HG02981 (cell line): Measurements from ENCODE around the gene BPIFA1.

ENCODE experiments used
- ATAC-seq: cut with Tn5 transposase; IDR thresholded peaks from one replicate; pipeline ENCODE4 v1.9.1; 2021; ENCODE audit warnings: mild to moderate bottlenecking, moderate library complexity; ENCODE audit not compliant: unreplicated experiment

The BPIFA1 gene

DNA sequence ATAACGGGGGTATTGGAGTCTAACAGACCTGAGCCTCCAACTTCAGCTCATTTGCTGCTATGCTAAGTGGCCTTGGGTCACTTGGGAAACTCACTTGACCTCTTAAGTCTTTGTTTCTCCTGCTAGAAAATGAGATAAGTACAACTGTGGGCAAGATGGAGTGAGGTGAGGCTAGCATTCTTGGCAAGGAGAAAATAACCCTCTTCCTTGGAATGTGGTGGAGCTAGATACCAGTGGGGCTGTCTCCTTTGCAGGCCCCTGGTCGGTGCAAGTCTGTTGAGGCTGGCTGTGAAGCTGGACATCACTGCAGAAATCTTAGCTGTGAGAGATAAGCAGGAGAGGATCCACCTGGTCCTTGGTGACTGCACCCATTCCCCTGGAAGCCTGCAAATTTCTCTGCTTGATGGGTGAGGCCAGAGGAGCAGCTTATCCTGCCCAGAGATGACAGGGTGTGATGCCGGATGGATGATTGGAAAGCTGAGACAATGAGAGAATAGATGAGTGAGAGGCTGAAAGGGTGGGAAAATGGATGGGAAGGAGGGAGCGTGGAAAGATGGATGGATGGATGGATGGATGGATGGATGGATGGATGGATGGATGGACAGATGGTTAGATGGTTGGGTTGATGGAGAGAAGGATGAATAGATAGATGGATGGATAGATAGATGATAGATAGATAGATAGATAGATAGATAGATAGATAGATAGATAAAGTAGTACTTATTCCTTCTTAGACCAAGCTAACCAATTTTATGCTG lies 4.4 kb downstream of the BPIFA1 start:
- no peak for ATAC-seq

DNA sequence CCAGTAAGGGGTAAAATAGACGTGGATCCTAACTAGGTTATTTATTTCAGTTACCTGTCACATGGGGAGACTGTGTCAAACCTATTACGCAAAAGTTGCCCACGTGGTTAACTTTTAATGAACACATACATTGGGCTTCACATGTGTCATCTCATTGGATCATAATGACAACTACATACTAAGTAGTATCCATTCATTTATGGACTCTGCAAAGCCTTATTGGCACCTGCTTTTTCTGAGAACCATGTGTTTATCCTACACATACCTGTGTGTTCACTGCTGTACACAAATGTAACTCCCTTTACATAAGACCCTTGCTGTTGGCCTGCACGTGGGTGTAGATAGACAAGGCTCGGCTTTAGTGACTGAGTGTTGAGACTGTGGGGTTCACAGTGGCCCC lies 5.1 kb downstream of the BPIFA1 start:
- ATAC-seq, result no peak

DNA sequence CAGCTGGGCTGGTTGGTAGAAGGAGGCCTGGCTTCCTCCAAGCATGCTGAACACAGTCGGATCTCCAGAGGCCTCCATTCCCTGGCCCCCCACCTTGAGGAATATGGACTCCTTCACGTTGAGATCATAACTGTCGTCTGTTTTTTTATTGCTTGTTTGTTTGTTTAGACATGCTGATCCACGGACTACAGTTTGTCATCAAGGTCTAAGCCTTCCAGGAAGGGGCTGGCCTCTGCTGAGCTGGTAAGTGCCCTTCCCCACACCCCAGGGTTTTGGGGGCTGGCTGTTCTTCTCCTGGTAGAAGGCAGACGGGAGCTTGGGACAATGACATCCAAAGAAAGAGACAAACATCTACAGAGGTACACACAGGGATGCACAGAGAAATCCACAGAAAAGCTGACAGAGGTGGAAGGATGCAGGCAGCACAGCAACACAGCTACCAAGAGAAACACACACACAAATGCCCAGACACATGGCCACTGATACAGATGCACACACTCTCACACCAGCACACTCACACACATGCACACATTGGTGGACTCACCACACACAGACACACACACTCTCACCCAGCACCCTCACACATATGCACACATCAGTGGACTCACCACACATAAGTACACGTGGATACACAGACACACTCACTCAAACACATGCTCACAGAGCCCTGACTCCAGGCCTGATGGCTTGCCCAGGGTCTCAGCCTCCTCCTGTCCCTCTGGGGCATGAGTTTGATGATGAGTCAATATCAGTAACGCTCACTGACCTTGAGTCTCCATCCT lies 6.7 kb downstream of the BPIFA1 start:
- ATAC-seq, result no peak

DNA sequence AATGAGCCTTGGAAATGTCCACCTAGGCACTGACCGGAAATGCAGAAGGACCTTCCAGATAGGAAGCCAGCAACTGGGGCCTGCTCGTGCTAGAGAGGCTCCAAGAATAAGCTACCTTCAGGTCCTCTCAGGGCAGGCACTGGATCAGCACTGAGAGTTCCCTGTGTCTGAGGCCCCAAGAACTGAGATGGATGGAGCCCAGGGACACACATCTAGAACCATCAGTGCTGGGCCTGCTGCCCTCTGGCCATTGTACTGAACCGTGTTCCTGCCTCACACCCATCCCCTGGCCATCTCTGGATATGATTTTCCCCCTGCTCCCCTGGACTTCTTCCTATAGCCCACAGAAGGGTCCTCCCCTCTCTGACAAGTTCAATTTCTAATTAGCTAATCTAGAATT lies 10.3 kb downstream of the BPIFA1 start:
- no peak for ATAC-seq

DNA sequence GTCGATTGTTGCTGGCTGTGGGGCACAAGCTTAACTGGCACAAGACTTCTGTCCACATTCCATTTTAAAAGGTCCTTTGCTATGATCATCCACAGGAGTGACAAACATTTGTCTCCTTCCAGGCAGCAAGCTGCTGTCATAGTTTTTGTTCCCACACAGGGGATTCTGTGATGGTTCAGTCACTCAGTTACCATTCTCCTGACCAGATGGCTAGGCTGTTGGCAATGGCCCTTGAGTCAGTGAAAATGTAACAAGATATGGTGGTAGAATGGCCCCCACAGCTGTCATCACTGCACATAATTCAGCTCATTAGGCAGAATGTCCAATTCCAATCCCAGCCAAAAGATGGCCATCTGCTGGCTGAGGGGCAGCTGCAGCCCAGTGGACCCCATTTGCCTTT lies 13.7 kb downstream of the BPIFA1 start:
- ATAC-seq, result no peak

DNA sequence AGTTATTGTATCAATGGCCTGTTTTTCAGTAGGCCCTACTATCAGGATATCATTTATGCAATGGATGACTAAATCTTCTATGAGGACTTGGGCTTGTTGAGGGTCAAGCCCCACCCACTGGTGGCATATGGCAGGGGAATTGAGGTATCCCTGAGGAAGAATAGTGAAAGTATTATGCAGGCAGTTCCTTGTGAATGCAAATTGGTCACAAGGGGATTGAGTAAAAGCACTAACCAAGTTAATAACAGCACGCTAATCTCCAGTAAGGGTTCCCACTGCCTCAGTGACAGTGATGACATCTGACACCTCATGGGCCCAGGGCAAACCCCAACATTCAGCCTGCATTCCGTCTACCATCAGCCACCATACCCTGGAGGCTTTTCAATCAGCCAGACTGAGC lies 14.9 kb downstream of the BPIFA1 start:
- no peak for ATAC-seq

DNA sequence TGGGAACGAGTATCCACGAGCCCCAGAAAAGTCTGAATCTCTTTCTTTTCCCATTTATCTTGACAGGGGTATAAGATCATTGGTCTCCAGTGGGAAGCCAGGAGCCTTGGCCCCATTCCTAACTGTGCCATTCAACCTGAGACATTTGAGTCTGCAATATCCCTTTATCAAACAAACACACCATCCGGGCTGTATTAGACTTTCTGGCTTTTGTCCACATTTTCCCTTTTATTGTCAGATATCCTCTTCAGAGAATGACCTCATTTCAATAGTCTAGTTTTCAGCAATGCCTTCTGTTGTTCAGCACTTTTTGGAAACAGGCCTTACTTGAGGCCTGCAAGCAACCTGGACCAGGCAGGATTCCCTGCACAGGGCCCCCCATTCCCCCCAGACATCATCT lies 15.7 kb downstream of the BPIFA1 start:
- no peak for ATAC-seq

DNA sequence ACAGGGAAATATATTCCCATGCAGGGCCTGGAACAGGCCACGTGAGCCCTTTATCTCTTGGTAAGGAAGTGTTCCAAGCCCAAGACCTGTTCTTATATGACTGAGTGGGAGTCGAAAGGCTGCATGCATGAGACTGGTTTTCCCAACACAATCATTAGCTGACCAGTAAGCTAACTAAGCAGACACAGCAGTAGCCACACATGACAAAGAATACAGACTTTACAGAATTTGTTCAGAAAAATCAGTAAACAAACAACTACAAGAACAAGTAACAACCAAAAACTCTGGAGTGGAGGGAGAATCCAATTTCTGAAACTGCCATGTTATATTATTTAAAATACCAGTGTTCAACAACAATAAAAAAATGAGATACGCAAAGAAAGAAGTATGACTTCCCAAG lies 16.7 kb downstream of the BPIFA1 start:
- no peak for ATAC-seq

DNA sequence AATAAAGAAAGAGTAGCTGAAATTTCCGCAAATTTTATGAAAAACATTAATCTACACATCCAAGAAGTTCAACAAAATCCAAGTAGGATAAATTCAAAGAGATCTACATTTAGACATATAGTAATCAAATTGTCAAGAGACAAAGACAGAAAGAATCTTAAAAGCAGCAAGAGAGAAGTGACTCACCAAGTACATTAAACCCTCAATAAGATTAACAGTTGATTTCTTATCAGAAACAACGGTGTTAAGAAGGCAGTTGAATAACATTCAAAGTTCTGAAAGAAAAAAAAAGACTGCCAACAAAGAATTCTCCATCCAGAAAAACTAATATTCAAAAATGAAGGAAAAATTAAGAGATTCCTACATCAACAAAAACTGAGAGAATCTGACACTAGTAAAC lies 19.2 kb downstream of the BPIFA1 start:
- no peak for ATAC-seq

DNA sequence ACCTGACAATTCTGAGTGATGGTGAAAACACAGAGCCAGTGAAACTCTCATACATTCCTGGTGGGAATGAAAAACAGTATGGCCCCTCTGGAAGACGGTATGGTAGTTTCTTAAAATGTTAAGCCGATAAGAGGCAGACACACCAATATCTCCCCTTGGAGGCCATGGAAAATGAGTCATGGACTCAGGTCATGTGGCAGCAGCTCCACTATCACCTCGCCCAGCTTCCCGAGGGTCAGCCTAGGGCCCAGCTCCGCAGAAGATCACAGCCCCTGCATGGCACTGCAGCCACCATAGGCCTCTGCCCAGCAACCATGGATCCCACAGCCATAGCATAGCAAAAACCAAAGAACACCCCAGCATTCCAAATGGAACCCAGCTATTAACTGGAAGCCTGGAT lies 21.4 kb downstream of the BPIFA1 start:
- no peak for ATAC-seq

DNA sequence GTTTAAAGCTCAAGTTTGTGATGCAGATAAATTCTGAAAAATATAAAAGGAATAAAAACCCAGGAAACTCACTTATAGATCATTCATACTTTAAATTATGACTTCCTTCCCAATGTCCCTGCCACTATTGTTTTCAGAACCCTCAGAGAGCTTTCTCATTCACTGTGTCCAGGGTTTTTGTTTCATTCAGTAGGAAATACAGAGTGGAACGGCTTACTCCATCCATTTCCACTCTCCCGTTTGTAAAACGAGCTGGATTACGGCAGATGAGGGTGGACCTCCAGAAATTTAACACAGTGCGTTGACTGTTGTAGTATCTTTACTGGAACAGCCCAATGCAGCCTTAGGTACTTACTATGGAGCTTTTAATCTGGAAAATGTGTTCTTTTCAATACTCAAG lies 23.6 kb downstream of the BPIFA1 start:
- no peak for ATAC-seq

DNA sequence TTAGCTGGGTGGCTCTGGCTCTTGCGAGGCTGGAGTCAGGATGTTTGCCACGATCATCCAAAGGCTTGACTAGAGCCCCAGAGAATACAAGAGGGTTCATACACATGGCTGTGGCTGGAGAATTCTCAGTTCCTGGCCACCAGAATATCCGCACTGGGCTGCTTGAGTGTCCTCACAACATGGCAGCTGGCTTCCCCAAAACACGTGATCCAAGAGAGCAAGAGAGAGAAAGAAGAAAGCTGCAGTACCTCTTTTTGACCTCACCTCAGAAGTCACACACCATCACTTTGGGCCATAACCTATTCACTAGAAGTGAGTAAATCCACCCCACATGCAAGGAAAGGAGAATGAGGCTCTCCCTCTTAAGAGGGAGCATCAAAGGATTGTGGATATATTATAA lies 25.7 kb downstream of the BPIFA1 start:
- no peak for ATAC-seq

DNA sequence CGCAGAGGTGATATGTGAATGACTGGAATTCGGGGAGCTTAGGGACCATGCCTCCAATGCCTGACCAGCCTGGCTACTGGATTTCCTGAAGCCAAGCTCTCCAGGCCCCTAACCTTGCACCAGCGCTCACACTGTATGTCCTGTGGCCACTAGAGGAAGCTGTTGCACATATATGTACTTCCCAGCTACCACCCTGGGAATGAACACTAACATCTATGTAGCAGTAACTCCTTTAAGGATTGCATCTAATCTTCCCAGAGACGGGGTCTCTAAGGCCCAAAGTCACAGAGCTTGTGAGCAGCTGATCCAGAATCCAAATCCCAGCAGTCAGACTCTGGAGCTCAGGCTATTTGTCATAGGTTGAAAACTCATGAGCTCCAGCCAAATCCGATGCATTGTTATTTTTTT lies 26.9 kb downstream of the BPIFA1 start:
- ATAC-seq, result no peak

DNA sequence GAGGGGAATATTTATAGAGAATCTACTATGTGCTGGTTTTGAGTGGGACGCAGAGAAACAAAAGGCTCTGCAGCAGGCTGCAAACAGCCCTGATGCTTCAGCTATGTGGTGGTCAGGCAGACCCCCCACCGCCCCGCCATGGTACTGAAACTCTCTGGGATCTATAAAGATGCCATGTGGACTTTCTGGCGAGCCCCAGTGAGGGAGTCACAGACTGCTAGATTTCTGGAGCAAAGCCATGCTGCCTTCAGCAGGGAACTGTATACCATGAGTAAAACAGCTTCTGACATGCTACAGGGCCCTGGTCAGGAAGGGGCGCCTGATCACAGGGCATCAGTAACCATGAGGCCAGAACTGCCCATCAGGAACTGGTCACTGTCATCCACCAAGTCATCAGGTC lies 28.0 kb downstream of the BPIFA1 start:
- ATAC-seq, result no peak

DNA sequence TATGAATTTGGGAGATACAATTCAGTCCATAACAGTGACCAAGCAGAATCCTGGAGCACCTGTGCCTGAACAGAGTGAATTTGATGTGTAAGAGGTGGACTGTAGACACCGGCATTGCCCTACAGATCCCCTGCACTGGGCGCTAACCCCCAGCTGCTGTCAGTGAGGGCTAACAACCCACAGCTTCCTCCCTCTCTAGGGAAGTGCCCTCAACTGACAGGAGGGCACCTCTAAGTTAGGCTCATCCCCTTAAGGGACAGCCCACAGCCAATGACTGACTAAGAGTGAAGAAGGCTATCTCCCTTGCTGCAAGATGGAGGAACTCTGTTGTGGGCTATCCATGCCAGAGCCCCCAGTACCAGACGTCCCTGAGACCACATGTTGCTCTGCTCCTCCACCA lies 31.9 kb downstream of the BPIFA1 start:
- ATAC-seq, result no peak

DNA sequence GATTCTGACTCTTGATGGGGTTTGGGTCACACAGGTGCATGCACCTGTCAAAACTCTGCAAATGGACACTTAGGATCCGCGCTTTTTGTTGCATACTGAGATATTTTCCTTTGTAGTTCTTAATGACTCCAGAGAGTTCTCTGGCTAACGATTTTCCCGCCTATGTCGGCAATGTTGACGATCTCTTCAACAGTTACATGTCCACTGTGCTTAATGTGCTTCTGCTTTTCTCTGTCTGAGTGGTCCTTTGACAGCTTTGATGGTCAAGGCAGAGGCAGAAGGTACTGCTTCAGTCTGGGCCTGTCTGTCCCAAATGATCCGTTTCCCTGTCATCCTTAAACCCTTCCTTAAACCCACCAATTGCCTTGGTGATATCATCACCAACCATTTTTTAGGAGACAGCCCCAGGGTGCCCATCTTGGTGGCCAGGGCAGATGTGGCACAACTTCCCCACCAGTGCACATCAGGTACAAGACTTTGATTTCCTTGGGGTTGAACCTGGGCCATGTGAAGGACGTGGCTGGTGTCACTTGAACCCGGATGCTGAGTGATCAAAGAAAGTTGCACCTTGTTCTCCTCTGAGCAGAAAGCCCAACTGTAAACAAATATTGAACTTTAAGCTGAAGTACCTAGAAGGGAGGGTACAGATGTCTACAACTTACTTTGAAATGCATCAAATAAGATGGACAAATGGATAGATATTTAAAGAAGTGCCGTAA lies 36.5 kb downstream of the BPIFA1 start:
- ATAC-seq, result no peak

DNA sequence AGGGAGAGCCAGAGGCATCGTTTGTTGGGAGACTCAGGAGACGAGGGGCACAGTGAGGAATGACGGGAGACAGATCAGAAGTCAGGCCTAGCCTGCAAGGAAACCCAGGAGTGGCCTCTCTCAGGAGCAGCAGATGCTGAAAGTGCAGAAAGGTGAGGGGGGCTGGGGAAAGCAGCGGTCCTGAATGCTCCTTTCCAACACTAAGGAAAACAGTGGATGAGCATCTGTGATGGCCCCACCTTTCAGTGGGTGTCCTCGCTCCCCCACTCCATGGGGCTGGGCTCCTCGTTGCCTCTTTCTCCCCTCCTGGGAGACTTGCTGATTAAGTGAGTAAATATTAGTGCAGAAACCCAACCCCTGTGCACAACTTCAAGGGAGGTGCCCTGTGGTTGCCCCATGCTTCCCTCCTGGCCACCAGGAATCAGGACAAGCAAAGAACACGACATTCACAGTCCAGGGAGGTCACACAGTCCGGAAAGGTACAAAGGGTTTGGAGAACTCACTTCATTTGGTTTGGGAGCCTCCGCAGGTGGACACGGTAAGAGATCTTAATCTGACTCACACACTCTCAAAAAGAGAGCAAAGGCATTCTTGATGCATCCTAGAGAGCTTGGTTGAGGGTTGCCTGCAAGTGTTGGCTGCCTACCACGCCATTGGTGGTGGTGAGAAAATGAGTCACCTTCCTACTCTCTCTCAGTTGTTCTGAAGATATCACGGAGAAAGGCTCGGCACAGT lies 37.5 kb downstream of the BPIFA1 start:
- no peak for ATAC-seq

DNA sequence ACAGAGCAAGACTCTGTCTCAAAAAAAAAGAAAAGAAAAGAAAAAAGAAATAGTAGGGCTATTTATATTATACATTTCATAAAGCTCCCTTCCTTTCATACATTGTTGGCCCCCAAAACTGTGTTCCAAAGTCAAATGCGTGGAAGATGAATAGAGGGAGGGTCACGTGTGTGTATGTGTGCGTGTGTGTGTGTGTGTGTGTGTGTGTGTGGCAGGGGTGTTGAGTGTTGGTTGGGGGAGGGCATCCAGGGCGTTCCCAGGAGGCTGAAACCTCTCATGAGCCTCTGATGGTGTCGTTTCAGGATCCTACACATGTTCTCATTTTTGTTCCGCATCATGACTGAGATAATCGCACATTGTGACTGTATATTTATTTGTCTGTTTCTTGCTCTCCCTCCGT lies 39.4 kb downstream of the BPIFA1 start:
- no peak for ATAC-seq

DNA sequence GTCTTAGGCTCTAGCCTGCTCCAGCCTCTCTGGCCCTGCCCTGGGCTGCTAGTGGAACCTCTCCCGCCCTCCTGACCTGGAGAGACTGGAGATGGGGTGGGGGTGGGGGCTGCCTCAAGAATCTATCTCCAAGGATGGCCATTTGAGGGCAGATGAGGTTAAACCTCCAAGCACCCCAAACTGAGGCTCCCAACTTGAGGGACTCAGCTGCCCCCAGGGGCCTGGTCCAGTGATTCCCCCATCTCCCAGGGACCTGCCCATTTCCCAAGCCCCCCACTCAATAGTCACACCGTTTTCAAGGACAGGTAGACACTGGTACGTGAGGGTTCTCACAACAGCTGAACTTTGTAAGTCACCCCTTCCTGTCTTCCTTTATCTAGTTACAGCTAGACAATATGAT lies 40.1 kb downstream of the BPIFA1 start:
- no peak for ATAC-seq

DNA sequence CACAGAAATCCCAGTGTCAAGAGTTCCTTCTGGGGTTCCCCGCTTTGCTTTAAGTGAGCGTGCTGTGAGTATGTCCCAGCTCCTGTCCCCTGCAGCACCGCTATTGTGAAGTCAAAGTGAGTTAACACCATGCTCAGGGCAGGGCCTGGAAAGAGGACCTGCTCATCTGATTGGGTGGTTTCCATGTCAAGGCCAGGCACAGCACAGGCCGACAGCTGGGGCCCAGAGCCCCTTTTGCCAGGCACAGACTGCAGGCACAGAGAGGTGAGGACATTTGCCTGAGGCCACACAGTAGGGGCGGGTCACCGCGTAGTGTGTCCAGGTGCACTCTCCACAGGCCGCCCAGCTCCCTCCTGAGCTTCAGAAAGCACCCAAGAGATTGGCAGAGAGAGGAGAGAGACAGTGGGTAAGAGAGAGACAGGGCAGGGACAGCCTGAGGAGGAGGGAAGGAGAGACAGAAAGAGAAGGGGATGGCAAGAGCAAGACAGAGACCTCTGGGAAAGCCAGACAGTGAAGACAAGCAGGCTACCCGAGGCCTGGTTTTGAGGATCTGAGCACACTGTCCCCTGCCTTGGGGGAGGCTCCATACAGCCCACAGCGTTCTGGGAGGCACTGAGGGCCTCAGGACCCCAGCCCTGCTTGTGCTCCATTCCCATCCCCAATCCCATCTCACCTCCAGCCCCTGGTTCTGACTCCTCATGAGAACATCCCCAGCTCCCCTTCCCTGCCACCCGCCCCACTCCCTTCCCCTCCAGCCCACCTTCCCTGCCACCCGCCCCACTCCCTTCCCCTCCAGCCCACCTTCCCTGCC lies 40.7 kb downstream of the BPIFA1 start:
- no peak for ATAC-seq
